Subcutaneous adipose tissue (tissue), 4 donors: ENCODE measurements around the gene ZC3H12A. TPM values are rescaled to one million over a fixed set of nuclear protein-coding genes. Genes with fewer than 3 reads are reported as not detected.

Experiments
- CTCF ChIP-seq: fragments of 450-650 bp; IDR thresholded peaks from one replicate; pipeline ENCODE4 v1.5.1; 2016; ENCODE audit warnings: low read depth, mild to moderate bottlenecking, control low read depth, antibody characterized with exemption, moderate library complexity
- total RNA-seq, 4 donors: library from RNA; depleted of rRNA; stranded (reverse); fragments of >200 nt; gene quantifications; one replicate each; pipeline ENCODE4 v1.1.0, GENCODE V29; 2016

The ZC3H12A gene
- total RNA-seq, 4 donors from 2014 or later = 3.2 to 17.3 (median 5.3) TPM

GRCh38 chr1:37495875-37496274 lies 21.5 kb downstream of the ZC3H12A start:
- no peak for TF ChIP-seq CTCF

GRCh38 chr1:37497832-37498231 lies 23.5 kb downstream of the ZC3H12A start:
- no peak for TF ChIP-seq CTCF

- TF ChIP-seq CTCF = no peak
These were observed 24.7 kb downstream of the ZC3H12A start for GRCh38 chr1:37498872-37499617.

GRCh38 chr1:37501661-37502060 lies 27.3 kb downstream of the ZC3H12A start:
- no peak for TF ChIP-seq CTCF

GRCh38 chr1:37502104-37502503 lies 27.7 kb downstream of the ZC3H12A start:
- TF ChIP-seq CTCF = no peak

- TF ChIP-seq CTCF = no peak
These were observed 32.4 kb downstream of the ZC3H12A start for GRCh38 chr1:37506740-37507139.

GRCh38 chr1:37509181-37509580 lies 34.8 kb downstream of the ZC3H12A start:
- no peak for TF ChIP-seq CTCF
